H1 (cell line): ENCODE data around the gene CD248. TPM values are rescaled to one million over a fixed set of nuclear protein-coding genes. Genes with fewer than 3 reads are reported as not detected.

ENCODE experiments used
- CTCF ChIA-PET: fragments of 300-600 bp; sonication (Branson Sonifier 250); formaldehyde crosslinking; loops from one replicate; lab custom pipeline; 2021; ENCODE audit not compliant: partially characterized antibody; lab: Charles Lee
- POLR2A ChIA-PET: fragments of 300-600 bp; sonication (Branson Sonifier 250); formaldehyde crosslinking; loops from one replicate; lab custom pipeline; 2021; ENCODE audit warnings: inconsistent platforms; ENCODE audit not compliant: partially characterized antibody; lab: Charles Lee
- DNase-seq, 2 experiments: peaks; one replicate each; pipeline versions ENCODE4 v3.0.0 to v3.0.0-alpha.2; 2010 to 2022; ENCODE audit warnings: low spot score in 2 of 2, low read depth in 1 of 2, mixed read lengths in 1 of 2
- FAIRE-seq: peaks from 2 replicates; lab custom pipeline; 2011; peaks lifted over from hg19 to GRCh38; lab: Jason Lieb, UNC
- H2AFZ ChIP-seq: 2 replicates; pipeline ENCODE4 v1.8.1; 2012; ENCODE audit warnings: low read length, inconsistent platforms
- H2AK5ac ChIP-seq: 2 replicates; pipeline ENCODE4 v1.6.1; 2013; ENCODE audit warnings: low read depth, low read length
- H2BK120ac ChIP-seq: replicated peaks from 2 replicates; pipeline ENCODE3; 2013; ENCODE audit warnings: low read depth, low read length, inconsistent platforms
- H2BK12ac ChIP-seq: 2 replicates; pipeline ENCODE4 v1.6.1; 2013; ENCODE audit warnings: low read depth, low read length
- H2BK15ac ChIP-seq: 2 replicates; pipeline ENCODE4 v1.6.1; 2013; ENCODE audit warnings: low read length
- H2BK20ac ChIP-seq: 2 replicates; pipeline ENCODE4 v1.6.1; 2013; ENCODE audit warnings: low read length
- H2BK5ac ChIP-seq: 2 replicates; pipeline ENCODE4 v1.6.1; 2013; ENCODE audit warnings: low read depth, low read length
- H3K14ac ChIP-seq: 2 replicates; pipeline ENCODE4 v1.6.1; 2013; ENCODE audit warnings: inconsistent platforms; ENCODE audit not compliant: insufficient read length
- H3K18ac ChIP-seq: 2 replicates; pipeline ENCODE4 v1.6.1; 2013; ENCODE audit warnings: low read length; ENCODE audit errors: extremely low read depth
- H3K23ac ChIP-seq: 2 replicates; pipeline ENCODE4 v1.6.1; 2013; ENCODE audit warnings: inconsistent platforms; ENCODE audit not compliant: insufficient read length
- H3K23me2 ChIP-seq: 2 replicates; pipeline ENCODE4 v1.6.1; 2013; ENCODE audit warnings: low read depth, low read length
- H3K27ac ChIP-seq: 2 replicates; pipeline ENCODE4 v1.6.1; 2011; ENCODE audit warnings: low read depth, low read length, inconsistent platforms
- H3K27me3 ChIP-seq, 4 experiments: replicated peaks in 1 of 4; 1 replicate in 1 of 4; 2 replicates in 3 of 4; pipeline versions ENCODE4 v1.6.1 to v1.8.1; 2011 to 2013; ENCODE audit warnings: low read length in 3 of 4, mild to moderate bottlenecking in 3 of 4, inconsistent platforms in 2 of 4, mixed read lengths in 2 of 4, moderate library complexity in 1 of 4; ENCODE audit not compliant: control insufficient read depth in 3 of 4, insufficient read depth in 3 of 4; ENCODE audit errors: extremely low read depth in 1 of 4
- H3K36me3 ChIP-seq, 4 experiments: 2 replicates each; pipeline versions ENCODE4 v1.6.1 to v1.8.1; 2011 to 2013; ENCODE audit warnings: mild to moderate bottlenecking in 4 of 4, low read length in 3 of 4, moderate library complexity in 2 of 4, control low read depth in 1 of 4, inconsistent platforms in 1 of 4; ENCODE audit not compliant: insufficient read depth in 4 of 4, control insufficient read depth in 2 of 4
- H3K4ac ChIP-seq: replicated peaks from 2 replicates; pipeline ENCODE3; 2013; ENCODE audit warnings: low read length, low read depth, mixed read lengths, inconsistent platforms; ENCODE audit not compliant: insufficient read length
- H3K4me1 ChIP-seq, 4 experiments: replicated peaks in 1 of 4; 1 replicate in 1 of 4; 2 replicates in 3 of 4; pipeline versions ENCODE4 v1.6.1 to v1.8.1; 2011 to 2013; ENCODE audit warnings: low read length in 3 of 4, inconsistent platforms in 2 of 4, mixed read lengths in 1 of 4; ENCODE audit not compliant: insufficient read depth in 4 of 4, control insufficient read depth in 3 of 4
- H3K4me2 ChIP-seq, 2 experiments: 2 replicates each; pipeline versions ENCODE4 v1.6.1 to v1.8.1; 2011 to 2013; ENCODE audit warnings: low read depth in 2 of 2, low read length in 2 of 2, control low read depth in 1 of 2, inconsistent platforms in 1 of 2, mild to moderate bottlenecking in 1 of 2; ENCODE audit not compliant: insufficient read depth in 1 of 2
- H3K4me3 ChIP-seq, 4 experiments: fragments of 200-600, 300-600 bp in 1 of 4; sonication (generic), shearing (Covaris generic), sonication (Bioruptor Twin) in 1 of 4; 2 replicates each; pipeline versions ENCODE4 v1.5.1 to v1.8.1; 2011 to 2016; ENCODE audit warnings: low read length in 4 of 4, low read depth in 3 of 4, control low read depth in 2 of 4, inconsistent platforms in 2 of 4, mild to moderate bottlenecking in 2 of 4, mixed read lengths in 1 of 4, moderate library complexity in 1 of 4; ENCODE audit not compliant: insufficient read depth in 2 of 4; ENCODE audit errors: extremely low read depth in 1 of 4
- H3K56ac ChIP-seq: replicated peaks from 2 replicates; pipeline ENCODE3; 2013; ENCODE audit warnings: low read depth, mild to moderate bottlenecking, mixed read lengths, low read length, inconsistent platforms; ENCODE audit not compliant: insufficient read length
- H3K79me1 ChIP-seq: 2 replicates; pipeline ENCODE4 v1.6.1; 2013; ENCODE audit warnings: low read depth, low read length, control low read depth
- H3K79me2 ChIP-seq, 2 experiments: 2 replicates each; pipeline versions ENCODE4 v1.6.1 to v1.8.1; 2012 to 2013; ENCODE audit warnings: low read length in 2 of 2, mild to moderate bottlenecking in 2 of 2, inconsistent platforms in 1 of 2; ENCODE audit not compliant: insufficient read depth in 2 of 2, control insufficient read depth in 1 of 2
- H3K9ac ChIP-seq, 4 experiments: replicated peaks in 1 of 4; 1 replicate in 1 of 4; 2 replicates in 3 of 4; pipeline versions ENCODE4 v1.6.1 to v1.8.1; 2011 to 2013; ENCODE audit warnings: low read depth in 3 of 4, low read length in 3 of 4, control low read depth in 2 of 4, mild to moderate bottlenecking in 2 of 4, moderate library complexity in 2 of 4, inconsistent platforms in 1 of 4; ENCODE audit errors: extremely low read depth in 1 of 4
- H3K9me3 ChIP-seq, 2 experiments: 2 replicates each; pipeline versions ENCODE4 v1.6.1 to v1.8.1; 2012 to 2013; ENCODE audit warnings: mild to moderate bottlenecking in 2 of 2, moderate library complexity in 2 of 2, control low read depth in 1 of 2, inconsistent platforms in 1 of 2, low read depth in 1 of 2, low read length in 1 of 2, mixed read lengths in 1 of 2; ENCODE audit not compliant: insufficient read depth in 2 of 2
- H4K20me1 ChIP-seq, 2 experiments: replicated peaks in 1 of 2; 2 replicates each; pipeline versions ENCODE3 to v1.8.1; 2011 to 2013; ENCODE audit warnings: inconsistent platforms in 2 of 2, low read length in 2 of 2, mild to moderate bottlenecking in 1 of 2; ENCODE audit not compliant: insufficient read depth in 2 of 2, control insufficient read depth in 1 of 2
- H4K5ac ChIP-seq: 2 replicates; pipeline ENCODE4 v1.6.1; 2013; ENCODE audit warnings: low read length, low read depth, mixed read lengths, inconsistent platforms; ENCODE audit not compliant: insufficient read length
- H4K8ac ChIP-seq: 2 replicates; pipeline ENCODE4 v1.8.0; 2013; ENCODE audit warnings: mild to moderate bottlenecking, moderate library complexity, low read length, inconsistent platforms; ENCODE audit not compliant: insufficient read depth; ENCODE audit errors: extremely low read depth
- H4K91ac ChIP-seq: replicated peaks from 2 replicates; pipeline ENCODE3; 2013; ENCODE audit warnings: low read length, mixed read lengths, inconsistent platforms; ENCODE audit not compliant: insufficient read length
- CBX5 ChIP-seq: fragments of 300-800, 300-1000 bp; sonication (generic); IDR thresholded peaks from 2 replicates; pipeline ENCODE4 v1.7.1; 2016; ENCODE audit warnings: antibody characterized with exemption, low read length, low read depth
- CBX8 ChIP-seq: fragments of 300-800, 300-1000 bp; sonication (generic); IDR thresholded peaks from 2 replicates; pipeline ENCODE4 v1.7.1; 2016; ENCODE audit warnings: low read depth, low read length, borderline replicate concordance
- EP300 ChIP-seq, 2 experiments: IDR thresholded peaks; 1 replicate in 1 of 2; 2 replicates in 1 of 2; pipeline ENCODE4 v1.6.1; 2011 to 2012; ENCODE audit warnings: low read depth in 2 of 2, low read length in 2 of 2, mild to moderate bottlenecking in 2 of 2, borderline replicate concordance in 1 of 2, inconsistent platforms in 1 of 2, moderate library complexity in 1 of 2
- RFX5 ChIP-seq: IDR thresholded peaks from 2 replicates; pipeline ENCODE4 v1.6.1; 2011; ENCODE audit warnings: low read depth, low read length, improper control_type of control experiment, borderline replicate concordance
- RXRA ChIP-seq: IDR thresholded peaks from 2 replicates; pipeline ENCODE4 v1.6.1; 2011; ENCODE audit warnings: low read depth, mild to moderate bottlenecking, low read length, moderate library complexity; ENCODE audit not compliant: insufficient read depth
- YY1 ChIP-seq: IDR thresholded peaks from 2 replicates; pipeline ENCODE4 v1.6.1; 2011; ENCODE audit warnings: low read depth, mild to moderate bottlenecking, low read length
- WGBS, 2 experiments: shearing (Covaris generic) in 1 of 2; methylation state at CpG; one replicate each; pipeline versions ENCODE4 v1.1.6 to v1.1.7; 2013 to 2015; ENCODE audit warnings: low lambda C conversion rate in 2 of 2, mixed read lengths in 2 of 2, inconsistent platforms in 1 of 2, low coverage in 1 of 2, missing lambda C conversion rate in 1 of 2; ENCODE audit not compliant: insufficient replicate concordance in 2 of 2, insufficient coverage in 1 of 2, insufficient read length in 1 of 2; ENCODE audit errors: extremely low coverage in 1 of 2, missing lambda C conversion rate in 1 of 2; 5-methylcytosine and 5-hydroxymethylcytosine counted together
- polyA plus RNA-seq, 7 experiments: library from polyadenylated mRNA; depleted of rRNA in 3 of 7; stranded (reverse) in 5 of 7; unstranded in 2 of 7; fragments of >200 nt in 5 of 7; fragments of 200-250 nt in 2 of 7; gene quantifications; 1 replicate in 5 of 7; 2 replicates in 1 of 7; 4 replicates in 1 of 7; pipeline versions ENCODE4 v1.2.1 to v1.2.3, GENCODE V29; 2011 to 2013; ENCODE audit warnings: missing spikeins in 2 of 7, mixed read lengths in 2 of 7
- total RNA-seq: library from RNA; stranded (reverse); fragmentation: NEBNext Ultra II Directional; extraction: Animal tissue kit (Norgen Biotek cat#: 25700); gene quantifications from 2 replicates; pipeline ENCODE4 v1.2.1, GENCODE V29; 2021

CD248 gene
- total and polyA plus RNA-seq, 2 of the 8 experiments (the other 6 are each of a cell fraction or from before 2014, with no cell fraction given) = 2.7 to 3.9 TPM

GRCh38 chr11:66293777-66294625 is 22.8 kb downstream of the CD248 start:
- H3K27ac ChIP-seq = no peak overlapping the region
- no peak overlapping the region for H3K23ac ChIP-seq
- H2BK15ac ChIP-seq = no peak overlapping the region
- no peak overlapping the region for H4K91ac ChIP-seq
- H3K36me3 ChIP-seq = no peaks in the 10 kb centered on the region
- POLR2A ChIA-PET = interaction anchor here (1.5 to 4.0 kb wide), 2 partner anchors 17 to 18 kb away, joined by 3 to 16 read pairs; no protein-coding TSS in a partner anchor
- no peak overlapping the region for H2BK5ac ChIP-seq
- no peak overlapping the region for H3K14ac ChIP-seq
- FAIRE-seq = no peak
- H2AK5ac ChIP-seq = no peak overlapping the region
- peaks cover 4 to 5% of the 10 kb centered on the region in 2 experiments for H4K20me1 ChIP-seq
- H3K4me2 ChIP-seq = no peak overlapping the region
- peak in 1 of 2 experiments; percentile 48 for DNase-seq
- no peak overlapping the region for H3K9ac ChIP-seq
- peak overlapping the region; percentile 39; the same call in 1 of the 2 replicates for H2BK12ac ChIP-seq
- 89% methylated on average over 27 of the region's 30 CpGs; no CpG with 5 or more reads in 1 of the 2 experiments for WGBS, 2 experiments
- H3K4me1 ChIP-seq = peaks cover 2 to 28% (median 8%) of the 10 kb centered on the region in 4 experiments; a peak in 6 of 7 replicates
- no peak overlapping the region for H4K8ac ChIP-seq
- H3K79me2 ChIP-seq = no peaks in the 10 kb centered on the region
- H3K56ac ChIP-seq = no peak overlapping the region
- H3K23me2 ChIP-seq = peaks cover 9% of the 10 kb centered on the region; the same call in 1 of the 2 replicates
- H4K5ac ChIP-seq = no peak overlapping the region
- H3K27me3 ChIP-seq = peaks cover 2 to 30% (median 18%) of the 10 kb centered on the region in 4 experiments
- H2BK120ac ChIP-seq = no peak overlapping the region
- H2BK20ac ChIP-seq = no peak overlapping the region
- CTCF ChIA-PET = interaction anchor here (1.5 kb wide), 1 partner anchor 17 kb away, joined by 6 read pairs; no protein-coding TSS in a partner anchor
- no peak overlapping the region for H3K4ac ChIP-seq
- H3K9me3 ChIP-seq = no peaks in the 10 kb centered on the region
- no peak overlapping the region for H2AFZ ChIP-seq
- no peak overlapping the region for H3K4me3 ChIP-seq
- H3K79me1 ChIP-seq = 0 out of 2 replicates have a peak, but pooled peaks cover 2% of the 10 kb centered on the region
- H3K18ac ChIP-seq = no peak overlapping the region
- TF ChIP-seq EP300 (IDR thresholded peaks at IDR 0.05; ENCODE audit: borderline replicate concordance in 1 of 2, low read depth in 2 of 2, low read length in 2 of 2) (no peak), RFX5 (no peak), YY1 (no peak), CBX5 (no peak), RXRA (no peak), CBX8 (no peak)
